CD4-positive, alpha-beta T cell treated with Interleukin-17A for 4 hours (primary cell): ENCODE results near the gene KRT31.
"Not testable (repeated sequence)": the region's sequence is repeated elsewhere in the genome, so short reads cannot be mapped to it uniquely, and the experiment has no call there.

Source experiments
- DNase-seq: peaks from one replicate; pipeline ENCODE4 v3.0.0-alpha.2; 2020; ENCODE audit warnings: mixed read lengths

KRT31 gene

DNA sequence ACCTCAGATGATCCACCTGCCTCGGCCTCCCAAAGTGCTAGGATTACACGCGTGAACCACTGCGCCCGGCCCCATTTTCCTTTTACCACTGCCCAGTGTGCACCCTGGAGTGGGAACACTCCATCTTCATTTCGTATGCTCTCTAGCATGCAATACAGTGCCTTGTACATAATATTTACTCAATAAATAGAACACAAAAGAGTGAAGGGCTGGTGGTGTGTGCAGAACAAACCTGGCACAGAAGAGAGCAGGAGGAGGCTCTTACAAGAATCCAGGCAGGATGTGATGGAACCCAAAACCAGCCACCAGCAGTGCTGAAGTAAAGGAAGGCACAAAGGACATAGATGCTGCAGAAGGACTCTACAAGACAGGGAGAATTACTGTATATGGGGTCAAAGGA lies 19.7 kb upstream of the KRT31 start:
- DNase-seq, result no peak

DNA sequence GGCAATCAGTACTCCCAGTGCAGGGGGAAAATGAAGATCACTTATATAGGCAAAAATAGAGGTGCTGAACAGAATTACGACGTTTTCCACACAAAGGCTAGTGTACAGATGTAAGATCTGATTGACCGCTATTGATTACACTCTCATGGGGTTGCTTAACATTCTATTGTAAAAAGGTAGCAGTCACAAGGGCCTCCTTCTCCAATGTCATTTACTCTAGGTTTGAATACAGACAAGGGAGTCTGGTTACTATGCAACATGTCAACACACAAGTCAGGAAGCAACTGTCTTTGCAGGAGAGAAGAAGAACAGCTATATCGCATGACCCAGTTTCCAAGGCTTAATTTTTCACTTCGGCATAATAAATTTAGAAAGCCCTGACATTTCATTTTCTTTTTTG lies 19.1 kb upstream of the KRT31 start:
- no peak for DNase-seq

GRCh38 chr17:41415833-41416335 lies 18.5 kb upstream of the KRT31 start:
- no peak for DNase-seq

- no peak for DNase-seq
These were observed 18.0 kb upstream of the KRT31 start for GRCh38 chr17:41415411-41415810.

GRCh38 chr17:41413982-41414381 lies 16.6 kb upstream of the KRT31 start:
- no peak for DNase-seq

DNA sequence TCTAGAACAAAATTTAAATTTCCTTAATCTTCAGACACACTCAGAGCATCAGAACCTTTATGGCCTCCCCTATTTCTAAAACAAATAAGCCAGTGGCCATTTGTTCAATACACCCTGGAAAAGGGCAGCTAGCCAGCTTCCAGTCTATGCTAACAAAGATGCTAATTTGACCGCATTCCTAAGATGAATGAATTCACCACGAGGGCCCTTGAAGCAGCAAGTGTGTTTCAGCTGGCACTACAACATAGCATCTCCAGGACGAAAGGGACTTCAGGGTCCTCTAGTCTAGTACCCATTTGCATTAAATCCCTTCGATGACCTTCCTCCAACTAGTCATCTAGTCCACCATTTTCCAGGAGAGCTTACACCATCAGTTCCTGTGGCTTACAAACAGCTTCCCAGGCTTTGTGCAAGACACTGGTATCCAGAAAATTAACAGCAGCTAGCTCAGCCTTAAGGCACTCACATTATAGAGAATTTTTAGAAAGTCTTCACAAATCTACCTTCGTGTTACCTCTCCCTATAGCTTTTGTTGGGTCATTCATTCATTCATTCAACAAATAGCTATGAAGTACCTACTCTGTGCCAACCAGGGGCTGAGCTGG lies 16.0 kb upstream of the KRT31 start:
- DNase-seq, result no peak

DNA sequence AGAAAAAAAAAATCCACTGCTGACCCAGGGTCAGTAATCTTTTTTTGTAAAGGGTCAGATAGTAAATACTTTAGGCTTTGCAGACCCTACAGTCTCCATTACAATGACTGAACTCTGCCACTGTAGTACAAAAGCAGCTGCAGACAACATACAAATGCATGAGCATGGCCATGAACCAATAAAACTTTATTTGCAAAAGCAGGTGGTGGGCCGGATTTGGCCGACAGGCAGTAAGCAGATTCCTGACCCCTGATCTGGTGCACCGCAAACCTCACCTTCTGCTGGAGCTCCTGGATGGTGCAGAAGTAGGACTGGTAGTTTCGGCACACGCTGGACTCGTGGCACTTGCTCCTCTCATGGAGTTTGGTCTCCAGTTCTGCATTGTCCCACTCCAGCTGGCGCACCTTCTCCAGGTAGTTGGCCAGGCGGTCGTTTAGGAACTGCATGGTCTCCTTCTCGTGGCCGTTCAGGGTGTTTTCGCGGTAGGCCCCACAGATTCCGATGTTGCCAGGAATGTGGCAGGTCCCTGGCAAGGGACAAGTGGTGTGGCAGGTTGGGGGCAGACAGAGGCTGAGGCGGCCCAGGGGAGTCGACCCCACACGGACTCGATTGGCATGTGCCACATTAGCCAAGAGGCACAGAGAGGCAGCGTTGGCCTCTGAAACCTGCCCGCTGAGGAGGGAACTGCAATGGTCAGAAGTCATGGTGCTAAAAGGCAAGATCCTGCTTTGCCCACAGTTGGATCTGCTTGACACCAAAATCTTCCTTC lies 13.8 kb upstream of the KRT31 start:
- no peak for DNase-seq

- DNase-seq, result no peak
These were observed 9.8 kb upstream of the KRT31 start for GRCh38 chr17:41407226-41407625.

DNA sequence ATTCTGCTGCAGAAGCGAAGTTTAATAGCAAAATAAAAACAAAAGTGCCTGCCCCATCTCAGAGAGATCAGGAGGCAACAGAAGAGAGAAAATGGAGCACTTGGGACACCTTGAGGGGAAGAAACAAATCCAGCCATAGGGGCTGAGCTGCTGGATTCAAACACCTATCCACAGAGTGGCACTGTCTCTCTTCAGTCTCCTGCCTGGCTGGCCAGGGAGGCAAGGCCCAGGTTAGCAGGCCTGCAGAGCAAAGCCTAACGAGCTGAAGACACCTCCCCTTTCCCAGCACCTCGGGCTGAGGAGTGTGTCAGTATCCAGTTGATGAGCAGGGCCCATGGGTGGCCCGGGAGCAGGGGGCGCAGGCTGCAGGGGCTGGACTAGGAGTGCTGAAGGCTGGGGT lies 8.8 kb upstream of the KRT31 start:
- DNase-seq, result no peak

- DNase-seq, result peak; percentile 52
These were observed 6.7 kb upstream of the KRT31 start for GRCh38 chr17:41404024-41404671.

- no peak for DNase-seq
These were observed 6.1 kb upstream of the KRT31 start for GRCh38 chr17:41403404-41404023.

- no peak for DNase-seq
These were observed 4.8 kb upstream of the KRT31 start for GRCh38 chr17:41402161-41402560.

DNA sequence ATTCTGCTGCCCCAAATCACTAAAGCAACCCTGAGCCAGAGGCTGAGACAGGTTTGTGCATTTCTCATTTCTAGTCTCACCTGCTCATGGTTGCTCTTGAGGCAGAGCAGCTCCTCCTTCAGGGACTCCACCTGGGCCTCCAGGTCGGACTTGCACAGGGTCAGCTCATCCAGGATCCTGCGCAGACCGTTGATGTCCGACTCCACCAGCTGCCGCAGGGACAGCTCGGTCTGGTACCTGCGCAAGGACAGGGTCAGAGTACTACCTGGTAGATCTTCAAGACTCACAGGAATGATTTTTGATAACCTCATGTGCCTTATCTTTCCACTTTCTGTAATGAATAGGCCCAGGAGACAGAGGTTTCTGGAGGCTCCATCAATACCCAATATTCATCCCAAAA lies 1.1 kb downstream of the KRT31 start:
- no peak for DNase-seq

- DNase-seq, result no peak
These were observed 1.8 kb downstream of the KRT31 start for GRCh38 chr17:41395611-41396010.

DNA sequence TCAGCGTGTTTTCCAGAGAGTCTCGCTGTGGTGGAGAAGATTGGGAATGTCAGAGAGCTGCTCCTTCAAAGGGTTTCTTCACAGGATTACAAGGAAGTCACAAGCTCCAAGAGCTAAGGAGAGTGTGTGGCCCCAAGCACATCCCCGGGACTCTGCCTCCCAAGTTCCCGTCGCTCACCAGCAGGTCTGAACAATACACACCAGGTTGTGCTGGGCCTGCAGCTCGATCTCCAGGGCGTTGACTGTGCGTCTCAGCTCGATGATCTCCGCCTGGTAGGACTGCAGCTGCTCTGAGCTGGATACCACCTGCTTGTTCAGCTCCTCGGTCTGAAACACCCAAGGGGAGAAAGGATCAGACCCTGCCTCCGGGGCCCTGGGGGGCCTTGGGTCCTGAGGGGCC lies 2.4 kb downstream of the KRT31 start:
- DNase-seq, result not testable (repeated sequence)

- DNase-seq, result no peak
These were observed 3.0 kb downstream of the KRT31 start for GRCh38 chr17:41394254-41394996.

DNA sequence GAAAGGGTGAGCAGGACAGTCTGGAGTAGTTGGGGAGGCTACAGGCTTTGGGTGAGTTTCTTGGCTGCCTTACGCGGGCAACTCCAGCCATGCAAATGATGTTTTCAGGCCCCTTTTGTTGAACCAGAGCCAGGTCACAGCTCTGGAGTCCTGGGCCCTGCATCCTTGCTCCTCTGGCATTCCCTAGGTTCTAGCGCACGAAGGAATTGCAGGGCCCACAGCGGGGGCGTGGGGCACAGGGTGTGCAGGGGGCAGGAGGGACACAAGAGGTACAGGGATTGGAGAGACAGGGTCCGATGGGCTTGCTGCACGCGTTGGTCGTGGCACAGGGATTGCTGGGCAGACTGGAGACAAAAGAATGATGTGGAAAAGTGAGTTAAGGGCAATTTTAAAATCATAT lies 3.6 kb downstream of the KRT31 start:
- no peak for DNase-seq

- DNase-seq, result no peak
These were observed 4.1 kb downstream of the KRT31 start for GRCh38 chr17:41393294-41393693.

DNA sequence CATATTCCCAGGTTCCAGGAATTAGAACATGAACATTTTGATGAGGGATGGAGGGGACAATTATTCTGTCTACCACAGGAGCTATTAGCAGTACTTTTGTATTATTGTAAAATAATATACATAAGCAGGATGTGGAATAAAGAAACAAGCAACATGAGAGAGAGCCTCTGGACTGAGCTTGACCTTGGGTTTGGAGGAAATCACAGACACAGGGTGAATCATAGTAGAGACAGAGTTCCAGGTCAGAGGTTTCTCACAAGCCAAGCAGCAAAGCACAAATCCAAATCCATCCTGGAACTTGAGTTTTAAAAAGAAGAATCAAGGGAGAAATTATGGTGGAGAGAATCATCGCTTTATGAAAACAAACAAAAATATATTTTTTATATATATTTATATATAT lies 5.1 kb downstream of the KRT31 start:
- DNase-seq, result no peak

DNA sequence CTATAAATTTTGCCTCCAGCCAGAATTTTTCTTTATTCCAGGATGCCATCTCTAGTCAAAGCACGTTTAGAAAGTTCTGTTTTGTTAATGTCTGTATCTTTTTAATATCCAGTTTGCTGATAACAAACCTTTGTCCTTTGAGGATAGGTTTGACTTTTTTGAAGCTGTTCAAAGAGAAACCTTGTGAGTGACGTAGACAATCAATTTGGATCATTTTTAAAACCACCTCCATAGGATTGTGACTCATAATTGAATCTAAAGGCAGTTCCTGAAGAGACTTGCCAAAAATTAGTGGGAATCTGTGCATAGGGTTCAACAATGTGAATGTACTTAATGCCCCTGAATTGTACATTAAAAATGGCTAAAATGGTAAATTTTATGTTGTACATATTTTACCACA lies 5.9 kb downstream of the KRT31 start:
- no peak for DNase-seq

- DNase-seq, result no peak
These were observed 6.9 kb downstream of the KRT31 start for GRCh38 chr17:41390411-41390938.

DNA sequence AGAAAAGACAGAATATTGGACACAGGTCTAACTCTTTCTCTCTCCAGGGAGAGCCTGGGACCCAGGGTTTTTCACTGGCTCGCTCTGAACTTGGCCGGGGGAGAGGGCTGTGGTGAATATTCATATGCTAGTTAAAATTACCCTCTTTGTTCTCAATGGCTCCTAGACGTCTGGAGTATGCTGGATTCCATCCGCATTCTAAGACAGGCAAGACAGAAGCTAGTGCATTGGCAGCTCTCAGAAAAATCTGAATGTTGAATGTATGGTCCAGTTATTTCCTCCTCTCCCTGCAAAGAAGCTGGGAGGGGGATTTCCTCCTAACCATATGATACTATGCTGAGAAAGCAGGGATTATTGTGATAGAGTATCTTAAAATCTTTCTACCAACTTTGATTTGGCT lies 9.7 kb downstream of the KRT31 start:
- no peak for DNase-seq

GRCh38 chr17:41386227-41386626 lies 11.2 kb downstream of the KRT31 start:
- DNase-seq, result no peak
